SU-DHL-6 (cell line): Measurements from ENCODE around the gene KCTD18.

Source experiments
- H2AFZ ChIP-seq: fragments of 200-600 bp; sonication (generic); 2 replicates; pipeline ENCODE4 v1.6.1; 2014; ENCODE audit warnings: low read depth, mild to moderate bottlenecking, moderate library complexity, mixed read lengths, antibody characterized with exemption, low read length; ENCODE audit not compliant: severe bottlenecking
- H3F3A ChIP-seq: fragments of 200-600 bp; shearing (Covaris generic); 2 replicates; pipeline ENCODE4 v1.6.0; 2016; ENCODE audit warnings: antibody characterized with exemption, mild to moderate bottlenecking; ENCODE audit not compliant: insufficient read depth
- H3K27ac ChIP-seq: fragments of 200-600 bp; sonication (generic); 2 replicates; pipeline ENCODE4 v1.5.1; 2016; ENCODE audit warnings: low read depth, mild to moderate bottlenecking, low read length, moderate library complexity, mixed read lengths
- H3K27me3 ChIP-seq: fragments of 200-600 bp; sonication (generic), shearing (Covaris generic); 2 replicates; pipeline ENCODE4 v1.6.0; 2014; ENCODE audit warnings: mild to moderate bottlenecking, low read length
- H3K36me3 ChIP-seq: fragments of 200-600 bp; sonication (generic); 2 replicates; pipeline ENCODE4 v1.6.1; 2014; ENCODE audit warnings: mild to moderate bottlenecking, low read length, mixed read lengths
- H3K4me2 ChIP-seq: fragments of 300-600, 200-600 bp; shearing (Covaris generic), sonication (generic); 2 replicates; pipeline ENCODE4 v1.6.0; 2014; ENCODE audit warnings: low read length, low read depth, mild to moderate bottlenecking; ENCODE audit not compliant: poor library complexity, severe bottlenecking
- H3K4me3 ChIP-seq: fragments of 200-600 bp; sonication (generic); 2 replicates; pipeline ENCODE4 v1.5.1; 2014; ENCODE audit warnings: antibody characterized with exemption, low read length, mild to moderate bottlenecking, mixed read lengths; ENCODE audit not compliant: insufficient read depth, poor library complexity, severe bottlenecking
- H3K79me2 ChIP-seq: fragments of 200-600 bp; sonication (generic); 2 replicates; pipeline ENCODE4 v1.6.1; 2014; ENCODE audit warnings: mild to moderate bottlenecking, low read length, moderate library complexity; ENCODE audit not compliant: insufficient read depth
- H3K9ac ChIP-seq: fragments of 200-600 bp; sonication (generic); 2 replicates; pipeline ENCODE4 v1.7.0; 2014; ENCODE audit warnings: mild to moderate bottlenecking, low read length
- H3K9me2 ChIP-seq: fragments of 200-600 bp; sonication (generic); replicated peaks from 2 replicates; pipeline ENCODE4 v1.6.1; 2014; ENCODE audit warnings: low read length; ENCODE audit not compliant: insufficient read depth
- H3K9me3 ChIP-seq: fragments of 200-600 bp; sonication (generic); 2 replicates; pipeline ENCODE4 v1.6.1; 2014; ENCODE audit warnings: low read length, mixed read lengths; ENCODE audit not compliant: insufficient read depth
- H4K20me1 ChIP-seq: fragments of 200-600 bp; sonication (generic); 2 replicates; pipeline ENCODE4 v1.6.1; 2014; ENCODE audit warnings: low read depth, mild to moderate bottlenecking, antibody characterized with exemption, low read length, moderate library complexity, mixed read lengths
- CTCF ChIP-seq: fragments of 200-600 bp; sonication (generic); IDR thresholded peaks from one replicate; pipeline ENCODE4 v1.5.1; 2017; ENCODE audit warnings: antibody characterized with exemption, mild to moderate bottlenecking, low read length, moderate library complexity; ENCODE audit not compliant: insufficient read depth, poor library complexity, severe bottlenecking
- EZH2phosphoT487 ChIP-seq: fragments of 200-600 bp; sonication (generic), shearing (Covaris generic); conservative IDR thresholded peaks from 2 replicates; pipeline ENCODE4 v1.6.1; 2018; ENCODE audit warnings: mild to moderate bottlenecking, antibody characterized with exemption, low read length, moderate library complexity, mixed read lengths

Gene KCTD18

GRCh38 chr2:200467806-200468681 lies 41.8 kb downstream of the KCTD18 start:
- Histone ChIP-seq H4K20me1 (no peaks in the 10 kb centered on the region), H3K9me2 (no peaks in the 10 kb centered on the region), H3K79me2 (no peaks in the 10 kb centered on the region), H3K36me3 (no peaks in the 10 kb centered on the region), H3K9me3 (no peaks in the 10 kb centered on the region), H3K4me2 (no peak overlapping the region), H3K9ac (no peak overlapping the region), H2AFZ (no peak overlapping the region), H3K27me3 (no peaks in the 10 kb centered on the region), H3F3A (no peaks in the 10 kb centered on the region), H3K27ac (no peak overlapping the region), H3K4me3 (no peak overlapping the region)
- TF ChIP-seq CTCF (no peak), EZH2phosphoT487 (no peak)

GRCh38 chr2:200466425-200467418 lies 43.1 kb downstream of the KCTD18 start:
- no peaks in the 10 kb centered on the region for H3F3A ChIP-seq
- no peaks in the 10 kb centered on the region for H3K9me2 ChIP-seq
- H3K27me3 ChIP-seq, result no peaks in the 10 kb centered on the region
- H3K27ac ChIP-seq, result no peak overlapping the region
- no peak overlapping the region for H3K9ac ChIP-seq
- no peaks in the 10 kb centered on the region for H3K9me3 ChIP-seq
- H2AFZ ChIP-seq, result no peak overlapping the region
- no peak overlapping the region for H3K4me2 ChIP-seq
- no peak overlapping the region for H3K4me3 ChIP-seq
- H3K79me2 ChIP-seq, result no peaks in the 10 kb centered on the region
- H3K36me3 ChIP-seq, result no peaks in the 10 kb centered on the region
- TF ChIP-seq CTCF (no peak), EZH2phosphoT487 (no peak)
- H4K20me1 ChIP-seq, result no peaks in the 10 kb centered on the region

- H3K9ac ChIP-seq, result no peak overlapping the region
- no peak overlapping the region for H3K4me3 ChIP-seq
- no peak overlapping the region for H3K27ac ChIP-seq
- no peaks in the 10 kb centered on the region for H3F3A ChIP-seq
- H3K79me2 ChIP-seq, result no peaks in the 10 kb centered on the region
- TF ChIP-seq EZH2phosphoT487 (no peak), CTCF (no peak)
- no peaks in the 10 kb centered on the region for H3K36me3 ChIP-seq
- H4K20me1 ChIP-seq, result no peaks in the 10 kb centered on the region
- no peaks in the 10 kb centered on the region for H3K9me2 ChIP-seq
- no peak overlapping the region for H3K4me2 ChIP-seq
- H3K27me3 ChIP-seq, result no peaks in the 10 kb centered on the region
- no peaks in the 10 kb centered on the region for H3K9me3 ChIP-seq
- H2AFZ ChIP-seq, result no peak overlapping the region
Observed at GRCh38 chr2:200463452-200463851, 46.4 kb downstream of the KCTD18 start.
